ENCODE results near the gene ZBTB43. TPM values are rescaled to one million over a fixed set of nuclear protein-coding genes. Genes with fewer than 3 reads are reported as not detected.

Gene ZBTB43
- total and polyA plus RNA-seq, 4 donors, result 2.6 to 7.1 (median 5.0) TPM

DNA sequence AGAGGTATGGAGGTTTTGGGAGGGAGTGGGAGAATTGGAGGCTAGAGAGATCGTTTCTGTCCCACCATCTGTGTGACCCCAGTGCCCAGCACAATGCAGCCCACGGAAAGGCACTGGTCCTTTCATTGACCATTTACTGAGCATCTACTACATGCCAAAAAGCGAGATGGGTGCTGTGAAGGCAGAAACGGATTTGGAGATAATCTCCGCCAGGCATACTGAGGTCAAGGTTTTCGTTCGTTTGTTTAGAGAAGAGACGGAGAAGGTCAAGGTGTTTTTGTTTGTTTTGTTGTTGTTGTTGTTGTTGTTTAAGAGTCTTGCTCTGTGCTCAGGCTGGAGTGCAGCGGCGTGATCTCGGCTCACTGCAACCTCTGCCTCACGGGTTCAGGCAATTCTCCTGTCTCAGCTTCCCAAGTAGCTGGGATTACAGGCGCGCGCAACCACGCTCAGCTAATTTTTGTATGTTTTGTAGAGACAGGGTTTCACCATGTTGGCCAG lies 593 bp upstream of the ZBTB43 start:
- TF ChIP-seq EGR1 (IDR thresholded peaks at IDR 0.05; ENCODE audit: low read depth in 2 of 2) (no peak), FOXA1 (IDR thresholded peaks at IDR 0.05) (no peak), REST (IDR thresholded peaks at IDR 0.05) (no peak), FOXA2 (IDR thresholded peaks at IDR 0.05) (no peak), GABPA (IDR thresholded peaks at IDR 0.05 in 1 of 2, conservative IDR thresholded peaks at IDR 0.05 in 1 of 2) (no peak), NR2F2 (IDR thresholded peaks at IDR 0.05) (no peak), RXRA (IDR thresholded peaks at IDR 0.05) (no peak), MAX (IDR thresholded peaks at IDR 0.05) (no peak), HNF4A (conservative IDR thresholded peaks at IDR 0.05) (no peak), YY1 (IDR thresholded peaks at IDR 0.05) (no peak), RAD21 (IDR thresholded peaks at IDR 0.05) (no peak), HNF4G (IDR thresholded peaks at IDR 0.05) (no peak), SP1 (IDR thresholded peaks at IDR 0.05) (no peak), TAF1 (conservative IDR thresholded peaks at IDR 0.05) (no peak), JUND (IDR thresholded peaks at IDR 0.05) (no peak)
- TF ChIP-seq, protein P1, sequence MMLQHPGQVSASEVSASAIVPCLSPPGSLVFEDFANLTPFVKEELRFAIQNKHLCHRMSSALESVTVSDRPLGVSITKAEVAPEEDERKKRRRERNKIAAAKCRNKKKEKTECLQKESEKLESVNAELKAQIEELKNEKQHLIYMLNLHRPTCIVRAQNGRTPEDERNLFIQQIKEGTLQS (IDR thresholded peaks at IDR 0.05), result no peak

DNA sequence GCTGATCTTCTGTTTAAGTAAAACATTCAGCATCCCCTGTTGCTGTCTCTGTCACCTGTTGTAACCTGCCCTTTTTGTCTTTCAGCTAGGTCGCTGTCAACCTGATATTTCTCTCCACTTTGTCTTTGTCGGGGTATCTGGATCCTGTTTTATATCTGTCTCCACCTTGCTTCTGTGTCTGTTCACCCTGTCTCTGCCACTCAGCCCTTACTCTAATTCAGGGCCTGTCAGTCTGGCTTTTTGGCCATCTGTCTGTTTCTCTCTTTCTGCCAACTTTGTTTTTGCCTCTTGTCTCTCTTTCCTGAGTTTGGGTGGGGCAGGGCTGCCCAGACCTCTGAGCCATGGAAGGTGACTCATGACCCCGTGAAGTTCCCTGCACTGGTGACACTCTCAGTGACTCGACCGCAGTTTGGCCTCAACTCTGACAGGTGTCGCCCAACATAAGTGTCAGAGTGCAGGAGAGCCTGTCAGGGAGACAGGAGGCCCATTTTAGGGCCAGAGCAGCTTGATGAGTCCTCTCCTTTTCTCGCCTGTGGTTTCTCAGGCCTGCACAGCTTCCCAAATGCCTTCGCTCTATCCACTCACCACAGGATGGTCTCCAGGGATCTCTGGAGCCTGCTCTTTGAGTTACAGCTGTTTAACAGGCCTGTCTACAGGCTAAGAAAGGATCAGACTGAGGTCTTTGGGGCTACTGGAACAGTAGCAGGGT lies 868 bp downstream of the ZBTB43 start:
- H3K9me3 ChIP-seq (ENCODE audit: control insufficient read depth in 4 of 4, low read length in 3 of 4), result no peaks in the 10 kb centered on the region
- H3K9ac ChIP-seq (ENCODE audit: low read depth in 1 of 2, low read length in 2 of 2), result peak overlapping the region; percentile 87 to 96
- 18% methylated on average over 8 of the region's 8 CpGs for WGBS
- TF ChIP-seq FOXA1 (IDR thresholded peaks at IDR 0.05) (no peak), HNF4A (conservative IDR thresholded peaks at IDR 0.05) (peak in 1 of 2 donors; percentile 54), RAD21 (IDR thresholded peaks at IDR 0.05) (no peak), NR2F2 (IDR thresholded peaks at IDR 0.05) (no peak), RXRA (IDR thresholded peaks at IDR 0.05) (peak; percentile 48 to 78), EGR1 (IDR thresholded peaks at IDR 0.05; ENCODE audit: low read depth in 2 of 2) (no peak), YY1 (IDR thresholded peaks at IDR 0.05) (peak; percentile 44), JUND (IDR thresholded peaks at IDR 0.05) (peak; percentile 61 to 91), MAX (IDR thresholded peaks at IDR 0.05) (no peak)
- TF ChIP-seq, protein P2, sequence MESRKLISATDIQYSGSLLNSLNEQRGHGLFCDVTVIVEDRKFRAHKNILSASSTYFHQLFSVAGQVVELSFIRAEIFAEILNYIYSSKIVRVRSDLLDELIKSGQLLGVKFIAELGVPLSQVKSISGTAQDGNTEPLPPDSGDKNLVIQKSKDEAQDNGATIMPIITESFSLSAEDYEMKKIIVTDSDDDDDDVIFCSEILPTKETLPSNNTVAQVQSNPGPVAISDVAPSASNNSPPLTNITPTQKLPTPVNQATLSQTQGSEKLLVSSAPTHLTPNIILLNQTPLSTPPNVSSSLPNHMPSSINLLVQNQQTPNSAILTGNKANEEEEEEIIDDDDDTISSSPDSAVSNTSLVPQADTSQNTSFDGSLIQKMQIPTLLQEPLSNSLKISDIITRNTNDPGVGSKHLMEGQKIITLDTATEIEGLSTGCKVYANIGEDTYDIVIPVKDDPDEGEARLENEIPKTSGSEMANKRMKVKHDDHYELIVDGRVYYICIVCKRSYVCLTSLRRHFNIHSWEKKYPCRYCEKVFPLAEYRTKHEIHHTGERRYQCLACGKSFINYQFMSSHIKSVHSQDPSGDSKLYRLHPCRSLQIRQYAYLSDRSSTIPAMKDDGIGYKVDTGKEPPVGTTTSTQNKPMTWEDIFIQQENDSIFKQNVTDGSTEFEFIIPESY (IDR thresholded peaks at IDR 0.05), result no peak
- TF ChIP-seq, protein P1 (IDR thresholded peaks at IDR 0.05), result peak; percentile 39
- TF ChIP-seq, protein P3, sequence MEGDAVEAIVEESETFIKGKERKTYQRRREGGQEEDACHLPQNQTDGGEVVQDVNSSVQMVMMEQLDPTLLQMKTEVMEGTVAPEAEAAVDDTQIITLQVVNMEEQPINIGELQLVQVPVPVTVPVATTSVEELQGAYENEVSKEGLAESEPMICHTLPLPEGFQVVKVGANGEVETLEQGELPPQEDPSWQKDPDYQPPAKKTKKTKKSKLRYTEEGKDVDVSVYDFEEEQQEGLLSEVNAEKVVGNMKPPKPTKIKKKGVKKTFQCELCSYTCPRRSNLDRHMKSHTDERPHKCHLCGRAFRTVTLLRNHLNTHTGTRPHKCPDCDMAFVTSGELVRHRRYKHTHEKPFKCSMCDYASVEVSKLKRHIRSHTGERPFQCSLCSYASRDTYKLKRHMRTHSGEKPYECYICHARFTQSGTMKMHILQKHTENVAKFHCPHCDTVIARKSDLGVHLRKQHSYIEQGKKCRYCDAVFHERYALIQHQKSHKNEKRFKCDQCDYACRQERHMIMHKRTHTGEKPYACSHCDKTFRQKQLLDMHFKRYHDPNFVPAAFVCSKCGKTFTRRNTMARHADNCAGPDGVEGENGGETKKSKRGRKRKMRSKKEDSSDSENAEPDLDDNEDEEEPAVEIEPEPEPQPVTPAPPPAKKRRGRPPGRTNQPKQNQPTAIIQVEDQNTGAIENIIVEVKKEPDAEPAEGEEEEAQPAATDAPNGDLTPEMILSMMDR (IDR thresholded peaks at IDR 0.05; ENCODE audit: low read depth, low read length, missing input control), result no peak
- H3K4me1 ChIP-seq (ENCODE audit: control insufficient read depth in 4 of 4, insufficient read depth in 4 of 4, low read length in 3 of 4), result peaks cover 1 to 41% (median 29%) of the 10 kb centered on the region in 4 donors
- peak; percentile 56 for DNase-seq (ENCODE audit: low spot score)
- peak overlapping the region; percentile 65 to 86 (median 77) for H3K4me3 ChIP-seq (ENCODE audit: low read depth in 1 of 3, low read length in 3 of 3)
- no peaks in the 10 kb centered on the region for H3K27me3 ChIP-seq (ENCODE audit: control insufficient read depth in 4 of 4, insufficient read depth in 4 of 4, low read length in 3 of 4)
- H3K27ac ChIP-seq (ENCODE audit: low read depth in 1 of 2, low read length in 2 of 2), result peak overlapping the region; percentile 87 to 90
- peaks cover 0 to 6% (median 0%) of the 10 kb centered on the region in 4 donors for H3K36me3 ChIP-seq (ENCODE audit: control insufficient read depth in 4 of 4, insufficient read depth in 3 of 4, low read depth in 1 of 4, low read length in 3 of 4)

More for the DNA sequence above, 593 bp upstream of the ZBTB43 start:
- Histone ChIP-seq H3K9me3 (ENCODE audit: control insufficient read depth in 4 of 4, low read length in 3 of 4) (no peaks in the 10 kb centered on the region), H3K9ac (ENCODE audit: low read depth in 1 of 2, low read length in 2 of 2) (no peak overlapping the region), H3K4me1 (ENCODE audit: control insufficient read depth in 4 of 4, insufficient read depth in 4 of 4, low read length in 3 of 4) (peaks cover 1 to 41% (median 29%) of the 10 kb centered on the region in 4 donors), H3K27ac (ENCODE audit: low read depth in 1 of 2, low read length in 2 of 2) (peak overlapping the region; percentile 87 to 90), H3K36me3 (ENCODE audit: control insufficient read depth in 4 of 4, insufficient read depth in 3 of 4, low read depth in 1 of 4, low read length in 3 of 4) (peaks cover 0 to 4% (median 0%) of the 10 kb centered on the region in 4 donors), H3K4me3 (ENCODE audit: low read depth in 1 of 3, low read length in 3 of 3) (peak overlapping the region; percentile 62 to 77 (median 65)), H3K27me3 (ENCODE audit: control insufficient read depth in 4 of 4, insufficient read depth in 4 of 4, low read length in 3 of 4) (no peaks in the 10 kb centered on the region)
- DNase-seq (ENCODE audit: low spot score), result no peak
- WGBS, result 67% methylated on average over 16 of the region's 16 CpGs
